K562 (cell line): ENCODE results near the gene PID1. TPM values are rescaled to one million over a fixed set of nuclear protein-coding genes. Genes with fewer than 3 reads are reported as not detected.

Experiments
- ATAC-seq: fragments of 200-7000 bp; cut with Tn5 transposase; 3 replicates; pipeline ENCODE4 v1.9.1; 2020; ENCODE audit warnings: moderate library complexity
- BruUV-seq: library from RNA; stranded (reverse); fragments of 400-500 nt; replicated peaks from 2 replicates; lab custom pipeline; 2021; lab: Mats Ljungman, UMichigan
- CTCF ChIA-PET: fragments of 300-600 bp; formaldehyde crosslinking; extraction: SDS; loops from one replicate; lab custom pipeline; 2021; ENCODE audit warnings: low intra/inter-chr PET ratio; lab: Yijun Ruan, JAX
- POLR2A ChIA-PET: fragments of 300-600, 350-650 bp; sonication (Branson Sonifier 250); formaldehyde crosslinking; extraction: SDS; loops from one replicate; lab custom pipeline; 2021; ENCODE audit warnings: antibody characterized with exemption, inconsistent platforms; lab: Yijun Ruan, JAX
- DNase-seq, 4 experiments: peaks; one replicate each; pipeline versions ENCODE4 v3.0.0 to v3.0.0-alpha.2; 2011 to 2018; ENCODE audit warnings: low spot score in 3 of 4, mixed read lengths in 3 of 4; ENCODE audit errors: extremely low read depth in 1 of 4
- FAIRE-seq: peaks from 2 replicates; lab custom pipeline; 2011; peaks lifted over from hg19 to GRCh38; lab: Jason Lieb, UNC
- H2AFZ ChIP-seq: 2 replicates; pipeline ENCODE4 v1.6.0; 2011; ENCODE audit warnings: low read depth, low read length, control low read depth, inconsistent platforms
- H3K27ac ChIP-seq: fragments of 200-600 bp; 3 replicates; pipeline ENCODE4 v1.8.0; 2011; ENCODE audit warnings: low read depth, mild to moderate bottlenecking, control low read depth, inconsistent platforms, low read length, moderate library complexity, mixed read lengths; ENCODE audit errors: extremely low read depth
- H3K27me3 ChIP-seq, 2 experiments: fragments of 300-600 bp in 1 of 2; 2 replicates in 1 of 2; 3 replicates in 1 of 2; pipeline versions ENCODE4 v1.6.0 to v1.8.0; 2011; ENCODE audit warnings: inconsistent platforms in 2 of 2, low read length in 2 of 2, mild to moderate bottlenecking in 1 of 2, mixed read lengths in 1 of 2, moderate library complexity in 1 of 2; ENCODE audit not compliant: control insufficient read depth in 2 of 2, insufficient read depth in 2 of 2
- H3K36me3 ChIP-seq: fragments of 300-600 bp; 3 replicates; pipeline ENCODE4 v1.8.0; 2011; ENCODE audit warnings: mild to moderate bottlenecking, low read length, inconsistent platforms; ENCODE audit not compliant: control insufficient read depth, insufficient read depth
- H3K4me1 ChIP-seq, 2 experiments: fragments of 200-600 bp in 1 of 2; replicated peaks in 1 of 2; 2 replicates in 1 of 2; 3 replicates in 1 of 2; pipeline versions ENCODE4 v1.5.1 to v1.8.0; 2011; ENCODE audit warnings: inconsistent platforms in 2 of 2, low read length in 2 of 2, mild to moderate bottlenecking in 1 of 2, mixed read lengths in 1 of 2, moderate library complexity in 1 of 2; ENCODE audit not compliant: control insufficient read depth in 2 of 2, insufficient read depth in 2 of 2
- H3K4me2 ChIP-seq: 2 replicates; pipeline ENCODE4 v1.6.1; 2011; ENCODE audit warnings: low read length, control low read depth, inconsistent platforms, mixed read lengths; ENCODE audit not compliant: insufficient read depth
- H3K4me3 ChIP-seq: fragments of 200-600 bp; sonication (generic), shearing (Covaris generic); 2 replicates; pipeline ENCODE4 v1.5.1; 2016; ENCODE audit warnings: control low read depth, inconsistent platforms
- H3K79me2 ChIP-seq: fragments of 200-600 bp; 3 replicates; pipeline ENCODE4 v1.8.0; 2011; ENCODE audit warnings: low read length, inconsistent platforms; ENCODE audit not compliant: control insufficient read depth, insufficient read depth
- H3K9ac ChIP-seq, 2 experiments: 2 replicates each; pipeline versions ENCODE4 v1.6.0 to v1.6.1; 2011; ENCODE audit warnings: low read depth in 2 of 2, low read length in 2 of 2, control low read depth in 1 of 2, inconsistent platforms in 1 of 2, mild to moderate bottlenecking in 1 of 2, mixed read lengths in 1 of 2; ENCODE audit not compliant: insufficient read depth in 1 of 2
- H3K9me1 ChIP-seq: one replicate; pipeline ENCODE4 v1.6.0; 2011; ENCODE audit warnings: inconsistent platforms, mild to moderate bottlenecking, low read length, moderate library complexity; ENCODE audit not compliant: control insufficient read depth, insufficient read depth
- H3K9me3 ChIP-seq: replicated peaks from 2 replicates; pipeline ENCODE4 v1.5.1; 2011; ENCODE audit warnings: low read depth, low read length, inconsistent platforms; ENCODE audit not compliant: control insufficient read depth, insufficient read depth
- H4K20me1 ChIP-seq: replicated peaks from 2 replicates; pipeline ENCODE4 v1.6.1; 2011; ENCODE audit warnings: low read length, inconsistent platforms, mixed read lengths; ENCODE audit not compliant: control insufficient read depth, insufficient read depth
- ASH1L ChIP-seq: fragments of 450-650 bp; IDR thresholded peaks from 2 replicates; pipeline ENCODE4 v1.6.1; 2018; ENCODE audit warnings: borderline replicate concordance, mild to moderate bottlenecking, low read depth; ENCODE audit not compliant: partially characterized antibody
- ETV1 ChIP-seq: fragments of 450-650 bp; conservative IDR thresholded peaks from 2 replicates; pipeline ENCODE4 v1.6.1; 2016; ENCODE audit warnings: missing genetic modification characterization, control low read depth, low read depth, missing compliant biosample characterization
- FOXJ2 ChIP-seq: fragments of 200-800 bp; sonication (Bioruptor generic); IDR thresholded peaks from 2 replicates; pipeline ENCODE4 v1.6.1; 2016; ENCODE audit warnings: missing genetic modification characterization, missing compliant biosample characterization
- HEY1 ChIP-seq: fragments of 250-450 bp; sonication (Bioruptor Pico); IDR thresholded peaks from 2 replicates; pipeline ENCODE4 v1.5.0; 2020; ENCODE audit warnings: mild to moderate bottlenecking, moderate library complexity, borderline replicate concordance
- HINFP ChIP-seq: fragments of 450-650 bp; conservative IDR thresholded peaks from 2 replicates; pipeline ENCODE4 v1.6.1; 2016; ENCODE audit warnings: missing genetic modification characterization, low read depth, mild to moderate bottlenecking, control low read depth, missing compliant biosample characterization
- HNRNPH1 ChIP-seq: fragments of 200-400 bp; formaldehyde crosslinking; optimal IDR thresholded peaks from 2 replicates; pipeline ENCODE3; 2017; ENCODE audit warnings: low read depth, mild to moderate bottlenecking, low read length, moderate library complexity
- NCOA2 ChIP-seq, 2 experiments: fragments of 450-650 bp; IDR thresholded peaks; 2 replicates each; pipeline ENCODE4 v1.6.1; 2018; ENCODE audit warnings: mild to moderate bottlenecking in 2 of 2, moderate library complexity in 1 of 2; ENCODE audit not compliant: partially characterized antibody in 2 of 2
- PHF8 ChIP-seq: fragments of 200-600 bp; sonication (generic); IDR thresholded peaks from 2 replicates; pipeline ENCODE4 v1.6.1; 2012; ENCODE audit warnings: mixed run types, mild to moderate bottlenecking, inconsistent platforms, low read length, moderate library complexity, borderline replicate concordance
- ZNF184 ChIP-seq: sonication (generic); formaldehyde crosslinking; IDR thresholded peaks from 2 replicates; pipeline ENCODE4 v1.5.0; 2020; ENCODE audit warnings: missing genetic modification reagents
- ZNF224 ChIP-seq: sonication (generic); formaldehyde crosslinking; IDR thresholded peaks from 2 replicates; pipeline ENCODE4 v1.8.0; 2022; ENCODE audit warnings: mild to moderate bottlenecking, missing genetic modification reagents
- ZNF444 ChIP-seq: fragments of 250-450 bp; sonication (Bioruptor Pico); IDR thresholded peaks from 2 replicates; pipeline ENCODE4 v1.4.0; 2020; ENCODE audit warnings: mild to moderate bottlenecking, moderate library complexity
- ZNF778 ChIP-seq: fragments of 450-650 bp; formaldehyde crosslinking; IDR thresholded peaks from 2 replicates; pipeline ENCODE4 v1.4.0; 2020; ENCODE audit warnings: mild to moderate bottlenecking, moderate library complexity
- WGBS: fragments of 100-300 bp; shearing (Covaris generic); methylation state at CpG from one replicate; pipeline ENCODE4 v1.1.6; 2016; ENCODE audit warnings: low coverage, mixed read lengths; ENCODE audit not compliant: insufficient coverage; ENCODE audit errors: missing lambda C conversion rate; 5-methylcytosine and 5-hydroxymethylcytosine counted together
- in situ Hi-C: fragments of 300-500 bp; cut with MboI; formaldehyde crosslinking; loops from 4 replicates; pipeline ENCODE4 v1.15.0; 2018; ENCODE audit warnings: inconsistent platforms, mixed read lengths
- intact Hi-C: fragments of 100-400 bp; cut with micrococcal nuclease; formaldehyde crosslinking; loops from 2 replicates; pipeline ENCODE4 v1.14.2; 2022
- polyA plus RNA-seq, 8 experiments: library from polyadenylated mRNA; depleted of rRNA in 4 of 8; stranded (reverse) in 5 of 8; unstranded in 3 of 8; fragments of >200 nt; fragmentation: Nextera tagmentation in 2 of 8; fragmentation: Illumina TruSeq in 1 of 8; extraction: Ambion mirVana in 2 of 8; extraction: Trizol in 1 of 8; gene quantifications; 2 replicates each; pipeline versions ENCODE4 v1.2.1 to v1.2.3, GENCODE V29; 2011 to 2014; ENCODE audit warnings: inconsistent platforms in 1 of 8, missing spikeins in 1 of 8
- total RNA-seq, 7 experiments: library from RNA; depleted of rRNA in 6 of 7; stranded (reverse); fragments of >200 nt in 6 of 7; fragmentation: Illumina TruSeq in 2 of 7; extraction: Trizol in 2 of 7; gene quantifications; 2 replicates each; pipeline versions ENCODE4 v1.2.1 to v1.2.3, GENCODE V29; 2011 to 2021; ENCODE audit warnings: low replicate concordance in 1 of 7
- TF ChIP-seq, protein P1 (sequence below): sonication (generic); formaldehyde crosslinking; IDR thresholded peaks from 2 replicates; pipeline ENCODE4 v1.8.0; 2023; ENCODE audit warnings: missing genetic modification reagents, mild to moderate bottlenecking, borderline replicate concordance
- TF ChIP-seq, protein P2 (sequence below): fragments of 450-650 bp; formaldehyde crosslinking; IDR thresholded peaks from 2 replicates; pipeline ENCODE4 v1.4.0; 2020; ENCODE audit warnings: mild to moderate bottlenecking
- TF ChIP-seq, protein P3 (sequence below): fragments of 250-450 bp; sonication (Bioruptor Pico); IDR thresholded peaks from 2 replicates; pipeline ENCODE4 v1.8.0; 2021; ENCODE audit warnings: moderate library complexity, mild to moderate bottlenecking, inconsistent platforms

Gene PID1
- total and polyA plus RNA-seq, 9 of the 15 experiments (the other 6 are each of a cell fraction or from before 2014, with no cell fraction given): not detected

DNA sequence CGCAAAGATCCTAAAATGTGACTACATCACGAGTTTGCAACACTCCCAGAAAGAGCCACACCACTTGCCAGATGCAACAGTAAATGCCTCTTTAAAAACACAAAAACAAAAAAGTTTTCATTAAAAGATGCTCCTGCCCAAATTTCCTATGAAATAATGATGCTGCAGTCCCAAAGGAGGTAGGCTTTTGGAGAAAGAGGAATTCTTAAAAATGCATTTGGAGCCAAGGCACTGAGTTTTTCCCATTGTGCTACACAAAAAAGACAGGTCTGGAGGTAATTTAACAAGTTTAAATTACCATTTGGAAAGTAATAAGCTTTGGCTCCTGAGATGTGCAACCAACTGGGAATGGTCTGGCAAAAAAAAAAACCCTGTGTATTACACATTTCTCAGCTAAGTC is 145.0 kb downstream of the PID1 start:
- H3K9me3 ChIP-seq: no peaks in the 10 kb centered on the region
- no peak overlapping the region for H3K27ac ChIP-seq
- DNase-seq (no peak), ATAC-seq (no peak), FAIRE-seq (no peak)
- H3K79me2 ChIP-seq: no peaks in the 10 kb centered on the region
- no peak overlapping the region for H3K4me3 ChIP-seq
- H3K36me3 ChIP-seq: no peaks in the 10 kb centered on the region
- no peak overlapping the region for H3K9ac ChIP-seq
- no peak overlapping the region for H2AFZ ChIP-seq
- no peaks in the 10 kb centered on the region for H4K20me1 ChIP-seq
- H3K4me2 ChIP-seq: no peak overlapping the region
- ChIA-PET CTCF (no interaction called here), POLR2A (no interaction called here)
- no peaks in the 10 kb centered on the region for H3K9me1 ChIP-seq
- WGBS: 0% methylated on average over 2 of the region's 2 CpGs
- in situ Hi-C loops: no loop called here
- no TSS peak for BruUV-seq
- H3K4me1 ChIP-seq: no peaks in the 10 kb centered on the region
- intact Hi-C loops: no loop called here
- no peaks in the 10 kb centered on the region for H3K27me3 ChIP-seq
- TF ChIP-seq ZNF224 (CRISPR knock-in tag) (no peak), ZNF444 (CRISPR knock-in tag) (no peak), FOXJ2 (tag) (no peak), ASH1L (no peak), ETV1 (tag) (no peak), PHF8 (no peak), NCOA2 (IDR thresholded peaks at IDR 0.05; ENCODE audit: partially characterized antibody in 2 of 2) (no peak), ZNF778 (CRISPR knock-in tag) (no peak), HEY1 (CRISPR knock-in tag) (no peak), HINFP (tag) (no peak), HNRNPH1 (no peak), ZNF184 (CRISPR knock-in tag) (no peak)
- TF ChIP-seq, protein P1, sequence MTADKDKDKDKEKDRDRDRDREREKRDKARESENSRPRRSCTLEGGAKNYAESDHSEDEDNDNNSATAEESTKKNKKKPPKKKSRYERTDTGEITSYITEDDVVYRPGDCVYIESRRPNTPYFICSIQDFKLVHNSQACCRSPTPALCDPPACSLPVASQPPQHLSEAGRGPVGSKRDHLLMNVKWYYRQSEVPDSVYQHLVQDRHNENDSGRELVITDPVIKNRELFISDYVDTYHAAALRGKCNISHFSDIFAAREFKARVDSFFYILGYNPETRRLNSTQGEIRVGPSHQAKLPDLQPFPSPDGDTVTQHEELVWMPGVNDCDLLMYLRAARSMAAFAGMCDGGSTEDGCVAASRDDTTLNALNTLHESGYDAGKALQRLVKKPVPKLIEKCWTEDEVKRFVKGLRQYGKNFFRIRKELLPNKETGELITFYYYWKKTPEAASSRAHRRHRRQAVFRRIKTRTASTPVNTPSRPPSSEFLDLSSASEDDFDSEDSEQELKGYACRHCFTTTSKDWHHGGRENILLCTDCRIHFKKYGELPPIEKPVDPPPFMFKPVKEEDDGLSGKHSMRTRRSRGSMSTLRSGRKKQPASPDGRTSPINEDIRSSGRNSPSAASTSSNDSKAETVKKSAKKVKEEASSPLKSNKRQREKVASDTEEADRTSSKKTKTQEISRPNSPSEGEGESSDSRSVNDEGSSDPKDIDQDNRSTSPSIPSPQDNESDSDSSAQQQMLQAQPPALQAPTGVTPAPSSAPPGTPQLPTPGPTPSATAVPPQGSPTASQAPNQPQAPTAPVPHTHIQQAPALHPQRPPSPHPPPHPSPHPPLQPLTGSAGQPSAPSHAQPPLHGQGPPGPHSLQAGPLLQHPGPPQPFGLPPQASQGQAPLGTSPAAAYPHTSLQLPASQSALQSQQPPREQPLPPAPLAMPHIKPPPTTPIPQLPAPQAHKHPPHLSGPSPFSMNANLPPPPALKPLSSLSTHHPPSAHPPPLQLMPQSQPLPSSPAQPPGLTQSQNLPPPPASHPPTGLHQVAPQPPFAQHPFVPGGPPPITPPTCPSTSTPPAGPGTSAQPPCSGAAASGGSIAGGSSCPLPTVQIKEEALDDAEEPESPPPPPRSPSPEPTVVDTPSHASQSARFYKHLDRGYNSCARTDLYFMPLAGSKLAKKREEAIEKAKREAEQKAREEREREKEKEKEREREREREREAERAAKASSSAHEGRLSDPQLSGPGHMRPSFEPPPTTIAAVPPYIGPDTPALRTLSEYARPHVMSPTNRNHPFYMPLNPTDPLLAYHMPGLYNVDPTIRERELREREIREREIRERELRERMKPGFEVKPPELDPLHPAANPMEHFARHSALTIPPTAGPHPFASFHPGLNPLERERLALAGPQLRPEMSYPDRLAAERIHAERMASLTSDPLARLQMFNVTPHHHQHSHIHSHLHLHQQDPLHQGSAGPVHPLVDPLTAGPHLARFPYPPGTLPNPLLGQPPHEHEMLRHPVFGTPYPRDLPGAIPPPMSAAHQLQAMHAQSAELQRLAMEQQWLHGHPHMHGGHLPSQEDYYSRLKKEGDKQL (CRISPR knock-in tag): no peak
- TF ChIP-seq, protein P2, sequence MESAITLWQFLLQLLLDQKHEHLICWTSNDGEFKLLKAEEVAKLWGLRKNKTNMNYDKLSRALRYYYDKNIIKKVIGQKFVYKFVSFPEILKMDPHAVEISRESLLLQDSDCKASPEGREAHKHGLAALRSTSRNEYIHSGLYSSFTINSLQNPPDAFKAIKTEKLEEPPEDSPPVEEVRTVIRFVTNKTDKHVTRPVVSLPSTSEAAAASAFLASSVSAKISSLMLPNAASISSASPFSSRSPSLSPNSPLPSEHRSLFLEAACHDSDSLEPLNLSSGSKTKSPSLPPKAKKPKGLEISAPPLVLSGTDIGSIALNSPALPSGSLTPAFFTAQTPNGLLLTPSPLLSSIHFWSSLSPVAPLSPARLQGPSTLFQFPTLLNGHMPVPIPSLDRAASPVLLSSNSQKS (CRISPR knock-in tag): no peak
- TF ChIP-seq, protein P3, sequence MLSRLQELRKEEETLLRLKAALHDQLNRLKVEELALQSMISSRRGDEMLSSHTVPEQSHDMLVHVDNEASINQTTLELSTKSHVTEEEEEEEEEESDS (CRISPR knock-in tag): no peak
